ENCODE results near the gene DENND1A. TPM values are rescaled to one million over a fixed set of nuclear protein-coding genes. Genes with fewer than 3 reads are reported as not detected.

Gene DENND1A
- total RNA-seq, 2 experiments from 2014 or later = 23.7 to 29.5 TPM

DNA sequence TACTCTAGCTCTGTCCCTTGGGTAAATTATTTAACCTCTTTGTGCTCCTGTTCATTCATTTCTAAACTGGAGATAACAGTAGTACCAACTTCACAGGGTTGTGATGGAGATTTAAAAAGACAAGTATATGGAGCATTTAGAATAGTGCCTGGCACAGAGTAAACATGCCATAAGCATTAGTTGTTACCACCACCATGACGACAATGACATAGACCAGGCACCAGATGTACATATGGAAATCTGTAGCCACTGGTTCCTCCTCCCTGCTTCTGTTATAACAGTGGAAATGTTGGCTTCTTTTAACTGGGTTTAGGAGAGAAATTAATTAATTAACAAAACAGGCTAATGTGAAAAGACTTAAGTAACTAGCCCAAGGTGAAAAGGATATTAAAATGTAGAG is 217.5 kb downstream of the DENND1A start:
- no peak overlapping the region for H3K27ac Mint-ChIP-seq
- ChIA-PET POLR2A (no interaction called here), CTCF (no interaction called here)
- no peak for DNase-seq
- no peaks in the 10 kb centered on the region for H3K27me3 Mint-ChIP-seq
- intact Hi-C loops (cut with DNase I, micrococcal nuclease) = no loop called here
- peaks cover 2% of the 10 kb centered on the region for H3K4me1 Mint-ChIP-seq
- ATAC-seq = no peak
- H3K36me3 Mint-ChIP-seq (ENCODE audit: low read depth) = peaks cover 5% of the 10 kb centered on the region
- no peak overlapping the region for H3K4me3 Mint-ChIP-seq
- H3K9me3 Mint-ChIP-seq (ENCODE audit: low read depth) = no peaks in the 10 kb centered on the region

- Mint-ChIP-seq H3K27ac (no peak overlapping the region), H3K36me3 (ENCODE audit: low read depth) (peaks cover 13% of the 10 kb centered on the region), H3K4me1 (peaks cover 2% of the 10 kb centered on the region), H3K27me3 (no peaks in the 10 kb centered on the region), H3K9me3 (ENCODE audit: low read depth) (peaks cover 4% of the 10 kb centered on the region), H3K4me3 (no peak overlapping the region)
- no peak for ATAC-seq
- DNase-seq = no peak
- ChIA-PET POLR2A (interaction anchor here (0.6 kb wide), 1 partner anchor 272 kb away, joined by 3 read pairs; no protein-coding TSS in a partner anchor), CTCF (no interaction called here)
- intact Hi-C loops (cut with DNase I, micrococcal nuclease) = no loop called here
These were observed 219.6 kb downstream of the DENND1A start for GRCh38 chr9:123710299-123710698.

- Mint-ChIP-seq H3K9me3 (ENCODE audit: low read depth) (peaks cover 24% of the 10 kb centered on the region), H3K36me3 (ENCODE audit: low read depth) (peaks cover 36% of the 10 kb centered on the region), H3K27ac (no peak overlapping the region), H3K27me3 (no peaks in the 10 kb centered on the region), H3K4me3 (no peak overlapping the region), H3K4me1 (no peaks in the 10 kb centered on the region)
- intact Hi-C loops (cut with DNase I, micrococcal nuclease) = no loop called here
- no peak for DNase-seq
- no peak for ATAC-seq
- ChIA-PET POLR2A (no interaction called here), CTCF (interaction anchor here (1.1 kb wide), 1 partner anchor 18 kb away, joined by 3 read pairs; no protein-coding TSS in a partner anchor)
These were observed 227.4 kb downstream of the DENND1A start for GRCh38 chr9:123702483-123702882.

GRCh38 chr9:123697686-123698085 is 232.2 kb downstream of the DENND1A start:
- intact Hi-C loops (cut with DNase I, micrococcal nuclease) = no loop called here
- ChIA-PET POLR2A (no interaction called here), CTCF (interaction anchor here (0.8 kb wide), 1 partner anchor 294 kb away, joined by 4 read pairs; no protein-coding TSS in a partner anchor)
- DNase-seq (no peak), ATAC-seq (no peak)
- H3K4me3 Mint-ChIP-seq = no peak overlapping the region
- no peak overlapping the region for H3K27ac Mint-ChIP-seq
- peaks cover 10% of the 10 kb centered on the region for H3K36me3 Mint-ChIP-seq (ENCODE audit: low read depth)
- no peaks in the 10 kb centered on the region for H3K27me3 Mint-ChIP-seq
- H3K4me1 Mint-ChIP-seq = no peaks in the 10 kb centered on the region
- peaks cover 10% of the 10 kb centered on the region for H3K9me3 Mint-ChIP-seq (ENCODE audit: low read depth)

DNA sequence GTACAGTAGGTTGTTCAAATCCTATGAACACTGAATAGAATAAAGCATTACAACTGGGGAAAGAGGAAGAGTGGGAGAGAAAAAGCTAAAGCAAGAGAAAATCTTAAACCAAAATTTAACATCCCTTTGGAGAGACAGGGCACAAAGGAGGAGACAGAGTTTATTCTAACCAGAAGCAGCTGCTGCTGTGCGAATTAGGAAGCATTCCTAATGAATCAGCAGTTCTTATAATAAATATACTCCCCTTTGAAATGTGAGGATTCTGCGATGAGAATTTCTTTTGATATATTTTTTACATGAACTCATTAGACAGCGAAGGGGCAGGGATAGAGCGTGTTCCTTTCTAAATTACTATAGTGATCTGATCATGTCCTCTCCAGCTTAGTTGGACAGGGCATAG is 233.4 kb downstream of the DENND1A start:
- ATAC-seq = no peak
- POLR2A ChIA-PET = no interaction called here

DNA sequence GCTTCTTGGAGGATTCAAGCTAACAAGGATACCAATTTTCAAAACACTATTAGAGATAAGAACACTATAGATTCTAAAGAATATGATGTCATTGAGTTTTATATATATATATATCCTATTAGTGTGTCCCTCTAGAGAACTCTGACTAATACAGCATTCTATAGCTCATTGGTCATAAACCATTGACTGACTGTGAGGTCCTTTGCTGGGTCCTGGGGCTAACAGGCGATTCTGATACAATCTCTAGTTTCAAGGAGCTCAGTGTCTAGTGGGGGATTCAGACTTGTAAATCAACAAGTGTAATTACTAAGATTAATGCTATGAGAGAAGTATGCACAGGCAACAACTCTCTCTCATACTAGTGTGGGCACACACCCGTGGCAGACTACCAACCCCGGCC is 234.5 kb downstream of the DENND1A start:
- H3K4me3 Mint-ChIP-seq = no peak overlapping the region
- ChIA-PET POLR2A (no interaction called here), CTCF (interaction anchor here (0.7 kb wide), 1 partner anchor 872 kb away, joined by 3 read pairs; no protein-coding TSS in a partner anchor)
- H3K27me3 Mint-ChIP-seq = no peaks in the 10 kb centered on the region
- intact Hi-C loops (cut with DNase I, micrococcal nuclease) = no loop called here
- peaks cover 6% of the 10 kb centered on the region for H3K36me3 Mint-ChIP-seq (ENCODE audit: low read depth)
- H3K4me1 Mint-ChIP-seq = no peaks in the 10 kb centered on the region
- ATAC-seq = no peak
- no peaks in the 10 kb centered on the region for H3K9me3 Mint-ChIP-seq (ENCODE audit: low read depth)
- no peak for DNase-seq
- no peak overlapping the region for H3K27ac Mint-ChIP-seq

More for the DNA sequence above, 233.4 kb downstream of the DENND1A start:
- H3K4me3 Mint-ChIP-seq = no peak overlapping the region
- no peak overlapping the region for H3K27ac Mint-ChIP-seq
- no peaks in the 10 kb centered on the region for H3K9me3 Mint-ChIP-seq (ENCODE audit: low read depth)
- CTCF ChIA-PET = interaction anchor here (0.7 kb wide), 1 partner anchor 9 kb away, joined by 3 read pairs; no protein-coding TSS in a partner anchor
- H3K36me3 Mint-ChIP-seq (ENCODE audit: low read depth) = peaks cover 5% of the 10 kb centered on the region
- no peaks in the 10 kb centered on the region for H3K4me1 Mint-ChIP-seq
- H3K27me3 Mint-ChIP-seq = no peaks in the 10 kb centered on the region
- no peak for DNase-seq
- intact Hi-C loops (cut with DNase I, micrococcal nuclease) = no loop called here

GRCh38 chr9:123691765-123692303 is 238.1 kb downstream of the DENND1A start:
- ChIA-PET CTCF (interaction anchor here (0.7 kb wide), 2 partner anchors 23 to 48 kb away, joined by 3 read pairs; no protein-coding TSS in a partner anchor), POLR2A (no interaction called here)
- DNase-seq = no peak
- intact Hi-C loops (cut with DNase I, micrococcal nuclease) = no loop called here
- Mint-ChIP-seq H3K36me3 (ENCODE audit: low read depth) (peaks cover 6% of the 10 kb centered on the region), H3K4me1 (peaks cover 15% of the 10 kb centered on the region), H3K9me3 (ENCODE audit: low read depth) (no peaks in the 10 kb centered on the region), H3K27me3 (no peaks in the 10 kb centered on the region), H3K27ac (no peak overlapping the region), H3K4me3 (no peak overlapping the region)
- no peak for ATAC-seq

DNA sequence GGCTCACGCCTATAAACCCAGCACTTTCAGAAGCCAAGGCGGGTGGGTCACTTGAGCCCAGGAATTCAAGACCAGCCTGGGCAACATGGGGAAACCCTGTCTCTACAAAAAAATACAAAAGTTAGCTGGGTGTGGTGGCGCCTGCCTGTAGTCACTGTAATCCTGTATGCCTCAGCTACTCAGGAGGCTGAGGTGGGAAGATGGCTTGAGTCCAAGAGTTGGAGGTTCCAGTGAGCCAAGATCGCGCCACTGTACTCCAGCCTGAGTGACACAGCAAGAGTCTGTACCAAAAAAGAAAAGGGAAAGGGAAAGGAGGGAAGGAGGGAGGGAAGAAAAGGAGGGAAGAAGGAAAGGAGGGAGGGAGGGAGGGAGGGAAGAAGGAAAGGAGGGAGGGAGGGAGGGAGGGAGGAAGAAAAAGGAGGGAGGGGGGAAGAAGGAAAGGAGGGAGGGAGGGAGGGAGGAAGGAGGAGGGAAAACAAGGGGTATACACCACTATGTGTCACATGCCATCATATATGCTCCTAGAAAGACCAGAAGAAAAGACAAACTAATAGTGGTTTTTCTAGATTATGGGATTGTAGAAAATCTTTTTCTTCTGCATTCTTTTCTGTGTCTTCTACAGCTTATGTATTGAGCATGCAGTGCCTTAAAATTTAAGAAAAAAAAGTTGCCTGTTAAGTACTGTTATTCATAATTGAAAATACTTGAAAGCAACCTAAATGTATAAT is 240.1 kb downstream of the DENND1A start:
- ChIA-PET CTCF (no interaction called here), POLR2A (no interaction called here)
- ATAC-seq (no peak), DNase-seq (no peak)
- H3K4me3 Mint-ChIP-seq = no peak overlapping the region
- intact Hi-C loops (cut with DNase I, micrococcal nuclease) = no loop called here
- no peaks in the 10 kb centered on the region for H3K27me3 Mint-ChIP-seq
- H3K36me3 Mint-ChIP-seq (ENCODE audit: low read depth) = peaks cover 6% of the 10 kb centered on the region
- H3K4me1 Mint-ChIP-seq = peaks cover 33% of the 10 kb centered on the region
- H3K27ac Mint-ChIP-seq = no peak overlapping the region
- no peaks in the 10 kb centered on the region for H3K9me3 Mint-ChIP-seq (ENCODE audit: low read depth)

- DNase-seq = no peak
- ATAC-seq = peak; percentile 39
- ChIA-PET POLR2A (interaction anchor here (0.7 kb wide), 1 partner anchor 17 kb away, joined by 3 read pairs; no protein-coding TSS in a partner anchor), CTCF (interaction anchor here (0.8 to 1.4 kb wide), 2 partner anchors 90 to 354 kb away, joined by 3 read pairs; no protein-coding TSS in a partner anchor)
- Mint-ChIP-seq H3K36me3 (ENCODE audit: low read depth) (peaks cover 14% of the 10 kb centered on the region), H3K4me1 (peaks cover 48% of the 10 kb centered on the region), H3K4me3 (no peak overlapping the region), H3K27me3 (no peaks in the 10 kb centered on the region), H3K27ac (peak overlapping the region; percentile 26), H3K9me3 (ENCODE audit: low read depth) (no peaks in the 10 kb centered on the region)
- intact Hi-C loops (cut with DNase I, micrococcal nuclease) = no loop called here
These were observed 242.6 kb downstream of the DENND1A start for GRCh38 chr9:123687246-123687751.

GRCh38 chr9:123686829-123687192 is 243.1 kb downstream of the DENND1A start:
- Mint-ChIP-seq H3K36me3 (ENCODE audit: low read depth) (peaks cover 14% of the 10 kb centered on the region), H3K4me3 (no peak overlapping the region), H3K27ac (peak overlapping the region; percentile 26), H3K4me1 (peaks cover 48% of the 10 kb centered on the region), H3K9me3 (ENCODE audit: low read depth) (no peaks in the 10 kb centered on the region), H3K27me3 (no peaks in the 10 kb centered on the region)
- ChIA-PET CTCF (interaction anchor here (0.8 to 1.4 kb wide), 2 partner anchors 89 to 355 kb away, joined by 3 read pairs; no protein-coding TSS in a partner anchor), POLR2A (interaction anchor here (0.7 kb wide), 1 partner anchor 16 kb away, joined by 3 read pairs; no protein-coding TSS in a partner anchor)
- ATAC-seq = no peak
- intact Hi-C loops (cut with DNase I, micrococcal nuclease) = no loop called here
- no peak for DNase-seq

- H3K27ac Mint-ChIP-seq = no peak overlapping the region
- H3K9me3 Mint-ChIP-seq (ENCODE audit: low read depth) = no peaks in the 10 kb centered on the region
- ChIA-PET CTCF (interaction anchor here (1.1 to 1.4 kb wide), 2 partner anchors 336 to 355 kb away, joined by 3 read pairs; no protein-coding TSS in a partner anchor), POLR2A (no interaction called here)
- no peak overlapping the region for H3K4me3 Mint-ChIP-seq
- H3K4me1 Mint-ChIP-seq = peaks cover 48% of the 10 kb centered on the region
- no peaks in the 10 kb centered on the region for H3K27me3 Mint-ChIP-seq
- peaks cover 13% of the 10 kb centered on the region for H3K36me3 Mint-ChIP-seq (ENCODE audit: low read depth)
- ATAC-seq = peak; percentile 21
- intact Hi-C loops (cut with DNase I, micrococcal nuclease) = no loop called here
- DNase-seq = no peak
These were observed 243.6 kb downstream of the DENND1A start for GRCh38 chr9:123686131-123686828.

Data from activated CD4-positive, alpha-beta T cell treated with anti-CD3 and anti-CD28 coated beads for 36 hours (primary cell).